GM23338 (cell line): ENCODE measurements around the gene CSPG4. TPM values are rescaled to one million over a fixed set of nuclear protein-coding genes. Genes with fewer than 3 reads are reported as not detected.

Experiments
- ATAC-seq: fragments of 200-7000 bp; cut with Tn5 transposase; 3 replicates; pipeline ENCODE4 v1.9.1; 2020
- DNase-seq: peaks from one replicate; pipeline ENCODE4 v3.0.0-alpha.2; 2015; ENCODE audit warnings: low spot score
- H2AFZ ChIP-seq: fragments of 200-600 bp; sonication (generic); 2 replicates; pipeline ENCODE4 v1.8.0; 2016; ENCODE audit warnings: antibody characterized with exemption, mild to moderate bottlenecking, moderate library complexity
- H3F3A ChIP-seq: fragments of 200-600 bp; sonication (generic); replicated peaks from 2 replicates; pipeline ENCODE4 v1.8.0; 2017; ENCODE audit warnings: antibody characterized with exemption, mixed run types, low read depth
- H3K27ac ChIP-seq: fragments of 200-600 bp; sonication (generic); 2 replicates; pipeline ENCODE4 v1.6.1; 2016; ENCODE audit warnings: low read depth
- H3K27me3 ChIP-seq: fragments of 200-600 bp; sonication (generic); 2 replicates; pipeline ENCODE4 v1.8.0; 2016; ENCODE audit warnings: mild to moderate bottlenecking, mixed run types, moderate library complexity; ENCODE audit not compliant: insufficient read depth
- H3K36me3 ChIP-seq: fragments of 200-600 bp; sonication (generic); 2 replicates; pipeline ENCODE4 v1.8.0; 2016; ENCODE audit warnings: mild to moderate bottlenecking; ENCODE audit not compliant: insufficient read depth
- H3K4me1 ChIP-seq: fragments of 200-600 bp; sonication (generic); 2 replicates; pipeline ENCODE4 v1.8.0; 2016; ENCODE audit warnings: mild to moderate bottlenecking, moderate library complexity; ENCODE audit not compliant: insufficient read depth
- H3K4me2 ChIP-seq: fragments of 200-600 bp; sonication (generic); 2 replicates; pipeline ENCODE4 v1.7.1; 2017; ENCODE audit warnings: mixed run types
- H3K4me3 ChIP-seq: fragments of 200-600 bp; sonication (generic); 2 replicates; pipeline ENCODE4 v1.6.1; 2016; ENCODE audit warnings: mixed run types
- H3K79me2 ChIP-seq: fragments of 200-600 bp; sonication (generic); replicated peaks from 2 replicates; pipeline ENCODE4 v1.8.0; 2017; ENCODE audit warnings: mild to moderate bottlenecking; ENCODE audit not compliant: insufficient read depth
- H3K9me2 ChIP-seq: fragments of 200-600 bp; sonication (generic); 2 replicates; pipeline ENCODE4 v1.8.0; 2017; ENCODE audit not compliant: insufficient read depth
- H4K20me1 ChIP-seq: fragments of 200-600 bp; sonication (generic); replicated peaks from 2 replicates; pipeline ENCODE4 v1.8.0; 2017; ENCODE audit warnings: mild to moderate bottlenecking; ENCODE audit not compliant: insufficient read depth
- H3K27ac Mint-ChIP-seq: 2 replicates; pipeline ENCODE4 v1.8.0; 2020; ENCODE audit warnings: inconsistent platforms, mild to moderate bottlenecking, moderate library complexity, mixed read lengths
- H3K27me3 Mint-ChIP-seq: 3 replicates; pipeline ENCODE4 v1.8.0; 2022; ENCODE audit warnings: low read depth, mild to moderate bottlenecking, moderate library complexity, mixed read lengths, inconsistent platforms; ENCODE audit not compliant: insufficient read depth, poor library complexity
- H3K36me3 Mint-ChIP-seq: 3 replicates; pipeline ENCODE4 v1.8.0; 2021; ENCODE audit warnings: low read depth, mild to moderate bottlenecking, inconsistent platforms, moderate library complexity, mixed read lengths
- H3K4me1 Mint-ChIP-seq: 3 replicates; pipeline ENCODE4 v1.8.0; 2020; ENCODE audit warnings: mild to moderate bottlenecking, inconsistent platforms, mixed read lengths
- H3K4me3 Mint-ChIP-seq: 3 replicates; pipeline ENCODE4 v1.8.0; 2021; ENCODE audit warnings: moderate library complexity, mild to moderate bottlenecking, inconsistent platforms, mixed read lengths
- H3K9me3 Mint-ChIP-seq: 3 replicates; pipeline ENCODE4 v1.8.0; 2020; ENCODE audit warnings: moderate library complexity, mild to moderate bottlenecking, inconsistent platforms, mixed read lengths
- ETS1 ChIP-seq: IDR thresholded peaks from 2 replicates; pipeline ENCODE4 v1.6.1; 2016; ENCODE audit warnings: antibody characterized with exemption
- EZH2phosphoT487 ChIP-seq: fragments of 200-600 bp; sonication (generic); IDR thresholded peaks from one replicate; pipeline ENCODE4 v1.8.1; 2018; ENCODE audit warnings: antibody characterized with exemption; ENCODE audit not compliant: unreplicated experiment
- ZNF114 ChIP-seq: fragments of 250-450 bp; sonication (Bioruptor Pico); IDR thresholded peaks from 2 replicates; pipeline ENCODE4 v1.5.0; 2020; ENCODE audit warnings: mild to moderate bottlenecking, moderate library complexity
- ZNF331 ChIP-seq: fragments of 250-450 bp; sonication (Bioruptor Pico); IDR thresholded peaks from 2 replicates; pipeline ENCODE4 v1.5.0; 2020; ENCODE audit warnings: low read depth, mild to moderate bottlenecking, moderate library complexity
- polyA plus RNA-seq: library from polyadenylated mRNA; unstranded; fragments of >200 nt; fragmentation: Nextera tagmentation; extraction: Ambion mirVana; gene quantifications from 2 replicates; pipeline ENCODE4 v1.2.1, GENCODE V29; 2016
- total RNA-seq: library from RNA; depleted of rRNA; stranded (reverse); fragments of >200 nt; shearing (Covaris generic); gene quantifications from 2 replicates; pipeline ENCODE4 v1.2.3, GENCODE V29; 2014
- TF ChIP-seq, protein P1 (sequence below): fragments of 250-450 bp; sonication (Bioruptor Pico); IDR thresholded peaks from 2 replicates; pipeline ENCODE4 v1.5.0; 2020; ENCODE audit warnings: mild to moderate bottlenecking, moderate library complexity
- TF ChIP-seq, protein P2 (sequence below), 2 experiments: fragments of 200-600 bp in 1 of 2; sonication (generic) in 1 of 2; conservative IDR thresholded peaks; 2 replicates each; pipeline versions ENCODE4 v1.5.1 to v1.6.1; 2016 to 2017; ENCODE audit warnings: antibody characterized with exemption in 2 of 2, low read depth in 2 of 2, mild to moderate bottlenecking in 2 of 2, moderate library complexity in 1 of 2

Gene CSPG4
- total and polyA plus RNA-seq, 2 experiments from 2014 or later = 0.27 to 4.0 TPM

- ATAC-seq = no peak
- H3K9me3 Mint-ChIP-seq = no peaks in the 10 kb centered on the region
- Histone ChIP-seq H3K4me1 (no peaks in the 10 kb centered on the region; the same call in 1 of the 2 replicates), H3K79me2 (no peaks in the 10 kb centered on the region), H3K4me2 (no peak overlapping the region), H3K9me2 (no peaks in the 10 kb centered on the region), H3K36me3 (no peaks in the 10 kb centered on the region), H3K4me3 (no peak overlapping the region), H3K27ac (no peak overlapping the region), H2AFZ (no peak overlapping the region), H3K27me3 (no peaks in the 10 kb centered on the region), H3F3A (no peaks in the 10 kb centered on the region), H4K20me1 (no peaks in the 10 kb centered on the region)
- peaks cover 4% of the 10 kb centered on the region for H3K27me3 Mint-ChIP-seq
- TF ChIP-seq, protein P1, sequence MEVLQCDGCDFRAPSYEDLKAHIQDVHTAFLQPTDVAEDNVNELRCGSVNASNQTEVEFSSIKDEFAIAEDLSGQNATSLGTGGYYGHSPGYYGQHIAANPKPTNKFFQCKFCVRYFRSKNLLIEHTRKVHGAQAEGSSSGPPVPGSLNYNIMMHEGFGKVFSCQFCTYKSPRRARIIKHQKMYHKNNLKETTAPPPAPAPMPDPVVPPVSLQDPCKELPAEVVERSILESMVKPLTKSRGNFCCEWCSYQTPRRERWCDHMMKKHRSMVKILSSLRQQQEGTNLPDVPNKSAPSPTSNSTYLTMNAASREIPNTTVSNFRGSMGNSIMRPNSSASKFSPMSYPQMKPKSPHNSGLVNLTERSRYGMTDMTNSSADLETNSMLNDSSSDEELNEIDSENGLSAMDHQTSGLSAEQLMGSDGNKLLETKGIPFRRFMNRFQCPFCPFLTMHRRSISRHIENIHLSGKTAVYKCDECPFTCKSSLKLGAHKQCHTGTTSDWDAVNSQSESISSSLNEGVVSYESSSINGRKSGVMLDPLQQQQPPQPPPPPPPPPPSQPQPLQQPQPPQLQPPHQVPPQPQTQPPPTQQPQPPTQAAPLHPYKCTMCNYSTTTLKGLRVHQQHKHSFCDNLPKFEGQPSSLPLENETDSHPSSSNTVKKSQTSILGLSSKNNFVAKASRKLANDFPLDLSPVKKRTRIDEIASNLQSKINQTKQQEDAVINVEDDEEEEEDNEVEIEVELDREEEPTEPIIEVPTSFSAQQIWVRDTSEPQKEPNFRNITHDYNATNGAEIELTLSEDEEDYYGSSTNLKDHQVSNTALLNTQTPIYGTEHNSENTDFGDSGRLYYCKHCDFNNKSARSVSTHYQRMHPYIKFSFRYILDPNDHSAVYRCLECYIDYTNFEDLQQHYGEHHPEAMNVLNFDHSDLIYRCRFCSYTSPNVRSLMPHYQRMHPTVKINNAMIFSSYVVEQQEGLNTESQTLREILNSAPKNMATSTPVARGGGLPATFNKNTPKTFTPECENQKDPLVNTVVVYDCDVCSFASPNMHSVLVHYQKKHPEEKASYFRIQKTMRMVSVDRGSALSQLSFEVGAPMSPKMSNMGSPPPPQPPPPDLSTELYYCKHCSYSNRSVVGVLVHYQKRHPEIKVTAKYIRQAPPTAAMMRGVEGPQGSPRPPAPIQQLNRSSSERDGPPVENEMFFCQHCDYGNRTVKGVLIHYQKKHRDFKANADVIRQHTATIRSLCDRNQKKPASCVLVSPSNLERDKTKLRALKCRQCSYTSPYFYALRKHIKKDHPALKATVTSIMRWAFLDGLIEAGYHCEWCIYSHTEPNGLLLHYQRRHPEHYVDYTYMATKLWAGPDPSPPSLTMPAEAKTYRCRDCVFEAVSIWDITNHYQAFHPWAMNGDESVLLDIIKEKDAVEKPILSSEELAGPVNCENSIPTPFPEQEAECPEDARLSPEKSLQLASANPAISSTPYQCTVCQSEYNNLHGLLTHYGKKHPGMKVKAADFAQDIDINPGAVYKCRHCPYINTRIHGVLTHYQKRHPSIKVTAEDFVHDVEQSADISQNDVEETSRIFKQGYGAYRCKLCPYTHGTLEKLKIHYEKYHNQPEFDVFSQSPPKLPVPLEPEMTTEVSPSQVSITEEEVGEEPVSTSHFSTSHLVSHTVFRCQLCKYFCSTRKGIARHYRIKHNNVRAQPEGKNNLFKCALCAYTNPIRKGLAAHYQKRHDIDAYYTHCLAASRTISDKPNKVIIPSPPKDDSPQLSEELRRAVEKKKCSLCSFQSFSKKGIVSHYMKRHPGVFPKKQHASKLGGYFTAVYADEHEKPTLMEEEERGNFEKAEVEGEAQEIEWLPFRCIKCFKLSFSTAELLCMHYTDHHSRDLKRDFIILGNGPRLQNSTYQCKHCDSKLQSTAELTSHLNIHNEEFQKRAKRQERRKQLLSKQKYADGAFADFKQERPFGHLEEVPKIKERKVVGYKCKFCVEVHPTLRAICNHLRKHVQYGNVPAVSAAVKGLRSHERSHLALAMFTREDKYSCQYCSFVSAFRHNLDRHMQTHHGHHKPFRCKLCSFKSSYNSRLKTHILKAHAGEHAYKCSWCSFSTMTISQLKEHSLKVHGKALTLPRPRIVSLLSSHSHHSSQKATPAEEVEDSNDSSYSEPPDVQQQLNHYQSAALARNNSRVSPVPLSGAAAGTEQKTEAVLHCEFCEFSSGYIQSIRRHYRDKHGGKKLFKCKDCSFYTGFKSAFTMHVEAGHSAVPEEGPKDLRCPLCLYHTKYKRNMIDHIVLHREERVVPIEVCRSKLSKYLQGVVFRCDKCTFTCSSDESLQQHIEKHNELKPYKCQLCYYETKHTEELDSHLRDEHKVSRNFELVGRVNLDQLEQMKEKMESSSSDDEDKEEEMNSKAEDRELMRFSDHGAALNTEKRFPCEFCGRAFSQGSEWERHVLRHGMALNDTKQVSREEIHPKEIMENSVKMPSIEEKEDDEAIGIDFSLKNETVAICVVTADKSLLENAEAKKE (CRISPR knock-in tag) = no peak
- TF ChIP-seq ZNF114 (CRISPR knock-in tag) (no peak), ETS1 (no peak), EZH2phosphoT487 (no peak), ZNF331 (CRISPR knock-in tag) (no peak)
- TF ChIP-seq, protein P2, sequence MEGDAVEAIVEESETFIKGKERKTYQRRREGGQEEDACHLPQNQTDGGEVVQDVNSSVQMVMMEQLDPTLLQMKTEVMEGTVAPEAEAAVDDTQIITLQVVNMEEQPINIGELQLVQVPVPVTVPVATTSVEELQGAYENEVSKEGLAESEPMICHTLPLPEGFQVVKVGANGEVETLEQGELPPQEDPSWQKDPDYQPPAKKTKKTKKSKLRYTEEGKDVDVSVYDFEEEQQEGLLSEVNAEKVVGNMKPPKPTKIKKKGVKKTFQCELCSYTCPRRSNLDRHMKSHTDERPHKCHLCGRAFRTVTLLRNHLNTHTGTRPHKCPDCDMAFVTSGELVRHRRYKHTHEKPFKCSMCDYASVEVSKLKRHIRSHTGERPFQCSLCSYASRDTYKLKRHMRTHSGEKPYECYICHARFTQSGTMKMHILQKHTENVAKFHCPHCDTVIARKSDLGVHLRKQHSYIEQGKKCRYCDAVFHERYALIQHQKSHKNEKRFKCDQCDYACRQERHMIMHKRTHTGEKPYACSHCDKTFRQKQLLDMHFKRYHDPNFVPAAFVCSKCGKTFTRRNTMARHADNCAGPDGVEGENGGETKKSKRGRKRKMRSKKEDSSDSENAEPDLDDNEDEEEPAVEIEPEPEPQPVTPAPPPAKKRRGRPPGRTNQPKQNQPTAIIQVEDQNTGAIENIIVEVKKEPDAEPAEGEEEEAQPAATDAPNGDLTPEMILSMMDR (conservative IDR thresholded peaks at IDR 0.05; ENCODE audit: low read depth in 2 of 2) = no peak
- H3K4me1 Mint-ChIP-seq = peaks cover 6% of the 10 kb centered on the region
- no peak overlapping the region for H3K27ac Mint-ChIP-seq
- no peaks in the 10 kb centered on the region for H3K36me3 Mint-ChIP-seq
- no peak for DNase-seq
- no peak overlapping the region for H3K4me3 Mint-ChIP-seq
These were observed 40.5 kb upstream of the CSPG4 start for GRCh38 chr15:75753145-75753544.
